ENCODE results near the gene ATP8A1. TPM values are rescaled to one million over a fixed set of nuclear protein-coding genes. Genes with fewer than 3 reads are reported as not detected.

The ATP8A1 gene
- total RNA-seq, 1 donor from 2014 or later = 13.7 TPM

DNA sequence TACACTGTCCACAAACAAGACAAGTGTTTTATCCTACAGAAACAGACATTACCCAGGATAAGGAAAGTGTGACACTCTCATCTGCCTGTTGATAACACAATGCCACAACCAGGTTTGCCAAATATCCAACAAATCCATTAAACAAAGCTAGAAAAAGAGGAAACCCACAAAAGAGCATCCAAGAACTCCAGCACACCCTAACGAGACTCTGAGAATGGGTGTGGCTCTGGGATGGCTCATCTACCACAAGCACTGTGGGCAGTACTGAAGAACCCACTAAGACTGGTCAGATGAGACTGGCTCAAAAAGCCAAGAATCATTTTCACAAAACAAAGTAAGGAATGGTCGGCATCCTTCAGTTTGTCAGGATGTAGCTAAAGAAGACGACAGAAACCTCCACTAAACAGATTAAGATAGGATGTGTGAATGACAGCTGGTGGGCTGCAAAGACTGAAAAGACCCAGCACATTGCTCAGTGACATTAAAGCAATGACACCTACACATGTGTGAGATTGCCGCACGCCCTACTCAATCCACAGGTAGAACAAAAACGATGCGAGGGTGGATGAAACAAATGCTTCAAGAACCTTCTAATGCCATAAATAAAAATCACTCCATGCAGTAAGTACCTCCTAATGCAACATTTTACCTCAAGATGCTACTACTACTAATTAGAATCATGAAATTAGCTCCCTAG is 14.7 kb downstream of the ATP8A1 start:
- no peaks in the 10 kb centered on the region for H3K9me3 Mint-ChIP-seq (ENCODE audit: low read depth)
- no peak overlapping the region for H3K27ac Mint-ChIP-seq
- H3K4me3 Mint-ChIP-seq (ENCODE audit: low read depth) = no peak overlapping the region
- H3K27me3 Mint-ChIP-seq = peaks cover 2% of the 10 kb centered on the region
- H3K4me1 Mint-ChIP-seq (ENCODE audit: low read depth) = peaks cover 8% of the 10 kb centered on the region
- no peak for DNase-seq (ENCODE audit: low spot score, unreplicated experiment)
- TF ChIP-seq, protein P1, sequence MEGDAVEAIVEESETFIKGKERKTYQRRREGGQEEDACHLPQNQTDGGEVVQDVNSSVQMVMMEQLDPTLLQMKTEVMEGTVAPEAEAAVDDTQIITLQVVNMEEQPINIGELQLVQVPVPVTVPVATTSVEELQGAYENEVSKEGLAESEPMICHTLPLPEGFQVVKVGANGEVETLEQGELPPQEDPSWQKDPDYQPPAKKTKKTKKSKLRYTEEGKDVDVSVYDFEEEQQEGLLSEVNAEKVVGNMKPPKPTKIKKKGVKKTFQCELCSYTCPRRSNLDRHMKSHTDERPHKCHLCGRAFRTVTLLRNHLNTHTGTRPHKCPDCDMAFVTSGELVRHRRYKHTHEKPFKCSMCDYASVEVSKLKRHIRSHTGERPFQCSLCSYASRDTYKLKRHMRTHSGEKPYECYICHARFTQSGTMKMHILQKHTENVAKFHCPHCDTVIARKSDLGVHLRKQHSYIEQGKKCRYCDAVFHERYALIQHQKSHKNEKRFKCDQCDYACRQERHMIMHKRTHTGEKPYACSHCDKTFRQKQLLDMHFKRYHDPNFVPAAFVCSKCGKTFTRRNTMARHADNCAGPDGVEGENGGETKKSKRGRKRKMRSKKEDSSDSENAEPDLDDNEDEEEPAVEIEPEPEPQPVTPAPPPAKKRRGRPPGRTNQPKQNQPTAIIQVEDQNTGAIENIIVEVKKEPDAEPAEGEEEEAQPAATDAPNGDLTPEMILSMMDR (IDR thresholded peaks at IDR 0.05; ENCODE audit: unreplicated experiment) = no peak
- H3K36me3 Mint-ChIP-seq (ENCODE audit: insufficient read depth) = no peaks in the 10 kb centered on the region

DNA sequence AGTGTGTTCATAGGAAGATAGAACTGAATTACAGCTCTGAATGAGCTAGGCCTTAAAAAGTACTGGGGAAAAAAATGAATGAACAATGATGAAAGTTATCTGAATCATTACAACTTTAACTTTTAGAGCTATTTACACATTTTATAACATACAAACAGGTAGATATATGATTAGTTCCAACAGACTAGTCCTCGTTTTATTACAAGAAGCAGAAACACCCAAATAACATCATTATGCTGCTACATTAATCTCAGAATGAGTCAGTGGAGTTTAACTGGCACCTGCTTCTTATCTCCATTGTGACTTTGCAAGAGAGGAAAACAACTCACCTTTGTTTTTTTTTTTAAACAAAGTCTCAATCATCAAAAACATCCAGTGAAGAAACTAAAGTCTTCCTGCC is 15.2 kb downstream of the ATP8A1 start:
- TF ChIP-seq, protein P1 (IDR thresholded peaks at IDR 0.05; ENCODE audit: unreplicated experiment) = no peak
- Mint-ChIP-seq H3K36me3 (ENCODE audit: insufficient read depth) (no peaks in the 10 kb centered on the region), H3K27me3 (peaks cover 3% of the 10 kb centered on the region), H3K9me3 (ENCODE audit: low read depth) (no peaks in the 10 kb centered on the region), H3K27ac (no peak overlapping the region), H3K4me3 (ENCODE audit: low read depth) (no peak overlapping the region), H3K4me1 (ENCODE audit: low read depth) (peaks cover 8% of the 10 kb centered on the region)
- DNase-seq (ENCODE audit: low spot score, unreplicated experiment) = no peak

DNA sequence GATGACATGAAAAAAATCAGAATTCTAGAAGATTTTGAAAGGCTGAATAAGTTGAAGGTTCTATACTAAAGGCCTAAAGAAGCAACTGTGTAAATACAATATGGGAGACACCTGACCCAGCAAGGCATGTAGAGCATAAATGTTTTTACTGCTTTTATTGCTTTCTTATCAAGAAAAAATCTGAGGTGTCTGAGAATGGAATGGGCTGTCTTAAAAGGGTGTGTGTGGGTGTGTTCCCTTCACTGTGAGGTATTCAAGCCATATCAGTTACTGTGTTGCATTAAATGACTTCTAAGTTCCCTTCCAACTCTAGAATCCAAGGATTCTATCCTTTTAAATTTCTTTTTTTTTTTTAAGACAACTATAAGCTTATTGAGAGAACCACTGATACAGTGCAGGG is 15.7 kb downstream of the ATP8A1 start:
- H3K27me3 Mint-ChIP-seq = peaks cover 3% of the 10 kb centered on the region
- no peaks in the 10 kb centered on the region for H3K36me3 Mint-ChIP-seq (ENCODE audit: insufficient read depth)
- no peak for DNase-seq (ENCODE audit: low spot score, unreplicated experiment)
- H3K9me3 Mint-ChIP-seq (ENCODE audit: low read depth) = no peaks in the 10 kb centered on the region
- TF ChIP-seq, protein P1 (IDR thresholded peaks at IDR 0.05; ENCODE audit: unreplicated experiment) = no peak
- H3K4me1 Mint-ChIP-seq (ENCODE audit: low read depth) = peaks cover 8% of the 10 kb centered on the region
- H3K27ac Mint-ChIP-seq = no peak overlapping the region
- H3K4me3 Mint-ChIP-seq (ENCODE audit: low read depth) = no peak overlapping the region

DNA sequence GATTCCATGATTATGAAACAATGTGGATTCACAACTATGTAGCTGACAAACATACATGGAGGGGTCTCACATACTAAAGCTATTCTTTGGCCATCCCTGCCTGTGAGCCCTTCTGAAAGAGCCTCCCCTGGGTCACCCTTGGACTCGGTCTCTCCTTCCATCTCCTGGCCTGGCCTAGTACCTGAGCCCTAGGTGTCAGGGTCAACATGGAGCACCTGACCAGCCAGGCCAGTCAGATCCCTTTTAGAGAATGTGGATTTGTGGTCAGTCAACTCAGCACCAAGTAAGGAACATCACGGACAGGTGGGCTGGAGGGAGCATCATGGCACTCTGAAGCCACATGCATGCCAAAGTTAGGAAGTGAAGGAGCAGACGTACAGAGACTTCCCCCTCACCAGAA is 16.3 kb downstream of the ATP8A1 start:
- DNase-seq (ENCODE audit: low spot score, unreplicated experiment) = no peak
- TF ChIP-seq, protein P1 (IDR thresholded peaks at IDR 0.05; ENCODE audit: unreplicated experiment) = no peak
- Mint-ChIP-seq H3K36me3 (ENCODE audit: insufficient read depth) (no peaks in the 10 kb centered on the region), H3K27me3 (peaks cover 3% of the 10 kb centered on the region), H3K4me1 (ENCODE audit: low read depth) (peaks cover 8% of the 10 kb centered on the region), H3K9me3 (ENCODE audit: low read depth) (no peaks in the 10 kb centered on the region), H3K4me3 (ENCODE audit: low read depth) (no peak overlapping the region), H3K27ac (no peak overlapping the region)

DNA sequence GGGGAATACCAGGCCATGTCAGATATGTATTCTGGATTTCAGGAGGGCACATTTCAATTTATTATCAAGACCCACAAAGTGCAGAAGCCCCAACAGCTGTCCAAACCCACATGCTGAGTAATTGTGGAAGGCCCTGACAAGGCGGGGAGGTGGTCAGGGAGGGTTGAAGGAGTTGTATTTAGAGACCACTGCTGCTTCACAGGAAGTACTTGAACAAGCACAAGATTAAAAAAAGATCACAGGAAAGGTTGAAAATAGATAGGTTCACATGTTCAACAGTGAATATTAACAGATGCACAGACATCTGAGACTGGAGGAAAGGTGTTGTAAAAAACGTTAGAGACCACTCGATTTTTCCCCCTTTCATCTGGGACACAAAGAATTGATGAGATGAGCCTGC is 17.9 kb downstream of the ATP8A1 start:
- Mint-ChIP-seq H3K9me3 (ENCODE audit: low read depth) (no peaks in the 10 kb centered on the region), H3K27me3 (peaks cover 3% of the 10 kb centered on the region), H3K36me3 (ENCODE audit: insufficient read depth) (no peaks in the 10 kb centered on the region), H3K4me3 (ENCODE audit: low read depth) (no peak overlapping the region), H3K27ac (no peak overlapping the region), H3K4me1 (ENCODE audit: low read depth) (peaks cover 8% of the 10 kb centered on the region)
- TF ChIP-seq, protein P1 (IDR thresholded peaks at IDR 0.05; ENCODE audit: unreplicated experiment) = no peak
- DNase-seq (ENCODE audit: low spot score, unreplicated experiment) = no peak
